ENCODE measurements around the gene TBX2. TPM values are rescaled to one million over a fixed set of nuclear protein-coding genes. Genes with fewer than 3 reads are reported as not detected.

The TBX2 gene
- total and polyA plus RNA-seq, 2 of the 13 experiments (the other 11 are each of a cell fraction or from before 2014, with no cell fraction given) = 2.8 to 15.3 TPM

- TF ChIP-seq ATF7 (IDR thresholded peaks at IDR 0.05) (no peak), ATF7 (CRISPR knock-in tag; IDR thresholded peaks at IDR 0.05) (peak; percentile 41; the same call in 1 of the 2 replicates), KDM1A (CRISPR knock-in tag; IDR thresholded peaks at IDR 0.05) (0 out of 2 replicates have a peak, but pooled peaks have one; percentile 71), ATF5 (CRISPR knock-in tag; IDR thresholded peaks at IDR 0.05; ENCODE audit: low read depth) (peak; percentile 75; the same call in 1 of the 2 replicates), ZFP62 (CRISPR knock-in tag; IDR thresholded peaks at IDR 0.05) (no peak), EZH2 (conservative IDR thresholded peaks at IDR 0.05; ENCODE audit: low read depth, low read length) (no peak), ZBTB38 (CRISPR knock-in tag; IDR thresholded peaks at IDR 0.05) (no peak; the same call in 1 of the 2 replicates), MATR3 (CRISPR knock-in tag; IDR thresholded peaks at IDR 0.05) (no peak), ZBTB33 (CRISPR knock-in tag; IDR thresholded peaks at IDR 0.05) (no peak; the same call in 1 of the 2 replicates), ZFP91 (CRISPR knock-in tag; IDR thresholded peaks at IDR 0.05; ENCODE audit: borderline replicate concordance) (peak; percentile 93), PHB2 (IDR thresholded peaks at IDR 0.05; ENCODE audit: partially characterized antibody) (no peak), SALL2 (CRISPR knock-in tag; IDR thresholded peaks at IDR 0.05) (peak; percentile 93), ZNF512 (CRISPR knock-in tag; IDR thresholded peaks at IDR 0.05) (no peak), ELK4 (CRISPR knock-in tag; IDR thresholded peaks at IDR 0.05; ENCODE audit: borderline replicate concordance) (no peak), MLLT10 (CRISPR knock-in tag; IDR thresholded peaks at IDR 0.05) (no peak), TAF15 (IDR thresholded peaks at IDR 0.05; ENCODE audit: low read depth, low read length, poor library complexity, severe bottlenecking) (no peak), ZNF839 (CRISPR knock-in tag; IDR thresholded peaks at IDR 0.05; ENCODE audit: borderline replicate concordance) (no peak), NCOA1 (CRISPR knock-in tag; IDR thresholded peaks at IDR 0.05) (0 out of 2 replicates have a peak, but pooled peaks have one; percentile 46), CREBL2 (CRISPR knock-in tag; IDR thresholded peaks at IDR 0.05; ENCODE audit: borderline replicate concordance) (no peak), FOSL2 (CRISPR knock-in tag; IDR thresholded peaks at IDR 0.05) (peak; percentile 80), ONECUT2 (CRISPR knock-in tag; IDR thresholded peaks at IDR 0.05) (peak; percentile 51), ZNF326 (CRISPR knock-in tag; IDR thresholded peaks at IDR 0.05; ENCODE audit: borderline replicate concordance) (no peak), PAWR (CRISPR knock-in tag; IDR thresholded peaks at IDR 0.05; ENCODE audit: borderline replicate concordance) (no peak)
These were observed 32.8 kb upstream of the TBX2 start (continued) for GRCh38 chr17:61366715-61367413.
